ENCODE measurements around the gene KLF14. TPM values are rescaled to one million over a fixed set of nuclear protein-coding genes. Genes with fewer than 3 reads are reported as not detected.

Gene KLF14
- not detected in 2 replicates for total RNA-seq

GRCh38 chr7:130733931-130734814 is at the start of gene KLF14:
Gene KLF14, minus strand, starts transcription at chr7:130734207. Its CDS starts 174 bp downstream, at chr7:130734033.

Other genes with a start within 250 kb of the KLF14 start
- gene MEST, start 242.1 kb downstream of the KLF14 start, total RNA-seq, result 7.2 and 11.4 TPM in 2 replicates
- 35.3 and 37.1 TPM in 2 replicates for gene COPG2, start 65.5 kb downstream of the KLF14 start, total RNA-seq
- gene TSGA13, start 47.7 kb downstream of the KLF14 start, total RNA-seq, result not detected in 2 replicates

All from vein endothelial cell (primary cell).